Measurements from ENCODE around the gene DOCK10. TPM values are rescaled to one million over a fixed set of nuclear protein-coding genes. Genes with fewer than 3 reads are reported as not detected.

DOCK10 gene
- 199 and 205 TPM in 2 replicates for total RNA-seq

GRCh38 chr2:225041851-225042799 is at the start of gene DOCK10:
Gene DOCK10 (minus strand): TSS chr2:225042468. CDS start chr2:225042374, 94 bp downstream.
- intact Hi-C loops (cut with micrococcal nuclease) = loop anchor here (1.0 to 10.0 kb wide), 10 partner anchors 10 to 1795 kb away; partner anchors contain the start of genes CUL3, IRS1 and RHBDD1

GRCh38 chr2:225091336-225091735 is 49.1 kb upstream of the DOCK10 start:
- intact Hi-C loops (cut with micrococcal nuclease) = no loop called here

- intact Hi-C loops (cut with micrococcal nuclease) = no loop called here
Measured at GRCh38 chr2:225090746-225091145, 48.5 kb upstream of the DOCK10 start.

DNA sequence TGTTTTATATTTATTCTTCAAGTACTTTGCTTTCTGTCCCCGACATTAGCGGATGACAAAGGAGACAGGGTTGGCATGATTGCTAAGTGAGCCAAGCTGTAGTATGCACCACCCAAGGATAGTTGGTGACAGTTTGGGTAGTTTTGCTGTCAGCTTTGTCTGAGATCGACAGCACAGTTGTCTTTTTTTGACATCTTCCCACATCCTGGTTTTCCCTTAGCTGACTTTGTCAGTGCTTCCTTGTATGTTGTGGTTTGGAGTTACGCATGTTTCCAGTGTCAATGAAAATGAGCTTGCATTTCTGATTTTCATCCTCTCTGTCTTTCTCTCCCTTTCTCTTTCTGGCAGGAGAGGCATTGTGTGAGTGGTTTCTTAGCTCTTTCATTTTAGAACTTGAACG is 44.6 kb upstream of the DOCK10 start:
- intact Hi-C loops (cut with micrococcal nuclease) = no loop called here

DNA sequence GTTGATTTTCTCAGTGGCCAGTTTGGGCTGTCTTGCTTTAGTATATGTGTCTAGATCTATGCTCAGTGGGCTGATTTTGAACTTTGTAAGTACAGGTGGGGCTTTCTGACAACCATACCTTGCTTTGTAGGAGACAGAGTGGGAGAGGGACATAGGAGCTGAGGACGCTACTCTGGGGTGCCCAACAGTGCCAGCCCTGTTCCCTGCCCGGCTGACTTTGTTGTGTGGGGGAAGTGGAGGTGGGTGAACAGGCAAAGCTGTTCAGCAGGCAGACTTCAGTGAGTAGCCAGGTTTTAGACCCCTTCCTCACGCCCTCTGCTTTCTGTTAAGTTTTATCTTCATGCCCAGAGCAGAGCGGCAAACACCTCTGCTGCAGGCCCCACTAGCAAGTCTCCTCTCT is 44.2 kb upstream of the DOCK10 start:
- intact Hi-C loops (cut with micrococcal nuclease) = no loop called here

- intact Hi-C loops (cut with micrococcal nuclease) = no loop called here
Measured at GRCh38 chr2:225083276-225083675, 41.0 kb upstream of the DOCK10 start.

DNA sequence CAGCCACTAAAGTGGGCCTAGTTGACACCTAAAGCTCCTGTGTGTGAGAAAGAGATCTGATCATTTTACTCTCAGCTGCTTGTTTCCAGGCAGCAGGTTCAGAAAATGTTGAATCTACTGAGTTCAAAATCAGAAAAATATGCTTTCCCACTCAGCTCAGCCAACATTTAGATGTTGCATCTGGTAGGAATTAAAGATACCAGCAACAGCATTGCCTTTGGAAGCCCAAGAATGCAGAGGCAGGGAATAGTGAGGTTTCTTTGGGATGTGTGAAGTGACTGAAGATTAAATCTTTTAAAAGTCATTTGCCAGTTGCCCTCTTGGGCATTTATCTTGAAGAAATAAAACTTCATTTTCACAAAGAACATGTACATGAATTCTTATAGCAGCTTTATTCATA is 33.9 kb upstream of the DOCK10 start:
- intact Hi-C loops (cut with micrococcal nuclease) = no loop called here

- intact Hi-C loops (cut with micrococcal nuclease) = no loop called here
Measured at GRCh38 chr2:225074919-225075681, 32.8 kb upstream of the DOCK10 start.

DNA sequence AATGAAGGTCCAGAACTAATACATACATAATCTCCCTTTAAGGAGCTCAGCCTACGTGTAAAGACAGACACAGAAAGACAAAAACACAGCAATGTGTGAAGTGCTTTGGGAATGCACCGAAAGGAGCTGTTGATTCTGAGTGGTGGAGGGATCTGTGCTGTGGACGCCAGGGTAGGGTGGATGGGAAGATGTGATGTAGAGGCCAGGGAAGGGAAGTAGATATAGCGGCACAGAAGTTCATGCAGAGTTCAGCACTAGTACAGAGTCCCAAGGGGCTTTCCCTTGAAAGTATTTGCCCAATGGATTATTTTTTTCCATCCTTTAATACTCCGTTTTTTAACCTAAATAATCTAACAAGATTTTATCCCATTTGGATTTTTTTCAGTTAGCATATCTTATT is 32.1 kb upstream of the DOCK10 start:
- intact Hi-C loops (cut with micrococcal nuclease) = no loop called here

GRCh38 chr2:225073198-225073597 is 30.9 kb upstream of the DOCK10 start:
- intact Hi-C loops (cut with micrococcal nuclease) = no loop called here

- intact Hi-C loops (cut with micrococcal nuclease) = no loop called here
Measured at GRCh38 chr2:225072444-225072843, 30.2 kb upstream of the DOCK10 start.

DNA sequence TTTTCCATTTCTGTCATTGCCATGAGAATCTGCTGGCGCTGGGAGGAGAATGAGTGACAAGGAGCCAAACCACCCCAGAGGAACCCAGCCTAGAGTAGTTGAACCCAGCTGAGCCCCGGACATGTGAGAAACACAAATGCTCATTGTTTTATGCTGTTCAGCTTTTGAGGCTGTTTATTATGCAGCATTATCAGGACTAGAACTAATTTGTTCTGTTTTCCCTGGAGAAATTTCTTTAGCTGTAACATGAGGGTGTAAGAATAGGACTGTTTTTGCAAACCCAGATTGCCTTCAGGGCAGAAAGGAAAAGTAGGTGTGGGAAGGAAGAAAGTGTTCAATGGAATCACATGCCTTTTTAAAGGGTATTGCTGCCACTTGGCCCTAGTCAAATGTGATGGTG is 28.5 kb upstream of the DOCK10 start:
- intact Hi-C loops (cut with micrococcal nuclease) = no loop called here

DNA sequence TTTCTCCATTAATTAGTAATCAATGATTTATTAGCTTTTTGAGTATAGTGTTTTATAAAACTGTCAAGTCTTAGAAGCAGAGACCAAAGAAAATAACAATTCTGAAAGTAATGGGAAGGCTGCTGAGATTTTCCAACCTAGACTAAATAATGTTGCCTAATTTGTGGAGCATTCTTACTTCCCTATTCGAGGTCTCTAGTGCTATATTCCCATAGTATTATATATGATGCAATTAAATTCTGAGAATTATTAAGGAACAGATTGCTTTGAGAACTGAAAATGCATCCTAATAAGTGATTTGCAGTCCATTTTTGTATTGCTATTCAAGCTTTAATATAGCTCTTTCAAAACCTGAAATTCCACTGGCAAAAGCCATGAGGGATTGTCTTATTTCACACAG is 27.7 kb upstream of the DOCK10 start:
- intact Hi-C loops (cut with micrococcal nuclease) = loop anchor here (5.0 kb wide), 1 partner anchor 38 kb away; no protein-coding TSS in a partner anchor

DNA sequence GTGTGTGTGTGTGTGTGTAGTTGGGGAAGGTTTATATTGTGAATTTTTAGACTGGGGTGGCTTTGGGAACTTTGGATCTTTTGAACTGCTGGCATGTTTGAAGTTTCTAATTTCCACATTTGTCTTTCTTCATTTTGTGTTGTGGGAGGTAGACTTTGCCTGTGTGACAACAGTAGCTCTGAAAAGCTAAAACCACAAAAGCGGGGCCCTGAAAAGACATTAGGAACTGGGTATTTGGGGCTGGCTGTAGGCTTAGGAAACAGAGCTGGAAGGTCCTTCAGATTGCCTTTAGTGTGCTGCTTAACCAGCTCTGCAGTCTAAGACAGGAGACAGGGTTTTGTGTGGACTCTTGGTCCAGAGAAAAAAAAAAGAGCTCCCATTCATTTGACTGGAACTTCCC is 27.2 kb upstream of the DOCK10 start:
- intact Hi-C loops (cut with micrococcal nuclease) = loop anchor here (5.0 kb wide), 1 partner anchor 37 kb away; no protein-coding TSS in a partner anchor

GRCh38 chr2:225065882-225066281 is 23.6 kb upstream of the DOCK10 start:
- intact Hi-C loops (cut with micrococcal nuclease) = loop anchor here (5.0 kb wide), 1 partner anchor 34 kb away; no protein-coding TSS in a partner anchor

- intact Hi-C loops (cut with micrococcal nuclease) = loop anchor here (1.0 to 5.0 kb wide), 2 partner anchors 13 to 33 kb away; no protein-coding TSS in a partner anchor
Measured at GRCh38 chr2:225064928-225065327, 22.7 kb upstream of the DOCK10 start.

GRCh38 chr2:225064362-225064761 is 22.1 kb upstream of the DOCK10 start:
- intact Hi-C loops (cut with micrococcal nuclease) = loop anchor here (1.0 kb wide), 1 partner anchor 12 kb away; no protein-coding TSS in a partner anchor

DNA sequence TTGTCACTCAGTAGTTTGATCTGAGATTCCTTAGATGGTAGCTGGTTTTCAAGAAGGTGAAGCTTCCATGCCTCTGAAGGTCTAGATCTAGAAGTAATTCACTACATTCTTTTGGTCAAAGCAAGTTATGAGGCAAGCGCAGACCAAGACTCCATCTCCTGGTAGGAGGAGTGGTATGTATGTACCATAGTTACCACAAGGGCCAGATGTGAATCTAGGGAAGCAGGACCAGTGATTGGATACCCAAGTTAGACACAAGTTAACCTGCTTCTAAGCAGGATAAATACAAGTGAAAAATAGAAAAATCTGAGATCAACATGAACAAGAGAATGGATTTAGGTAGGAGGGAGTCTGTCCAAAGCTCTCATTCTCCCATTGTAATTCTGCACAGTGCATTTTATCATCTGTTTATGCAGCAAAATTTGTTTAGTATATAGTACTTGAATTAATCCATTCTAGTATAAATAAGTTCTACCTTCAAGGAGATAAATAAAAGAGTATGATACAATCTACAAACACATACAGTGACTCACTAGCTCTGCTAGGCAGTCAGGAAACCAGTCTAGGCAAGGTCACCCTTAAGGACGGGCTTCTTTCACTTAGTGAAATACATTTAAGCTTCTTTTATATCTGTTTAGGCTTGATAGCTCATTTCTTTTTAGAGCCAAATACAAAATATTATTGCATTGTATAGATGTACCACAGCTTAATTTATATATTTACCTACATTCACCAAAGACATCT is 14.2 kb upstream of the DOCK10 start:
- intact Hi-C loops (cut with micrococcal nuclease) = loop anchor here (2.0 to 10.0 kb wide), 3 partner anchors 16 to 1022 kb away; partner anchors contain the start of gene SERPINE2

- intact Hi-C loops (cut with micrococcal nuclease) = loop anchor here (2.0 to 10.0 kb wide), 3 partner anchors 15 to 1021 kb away; partner anchors contain the start of gene SERPINE2
Measured at GRCh38 chr2:225055714-225056113, 13.4 kb upstream of the DOCK10 start.

- intact Hi-C loops (cut with micrococcal nuclease) = loop anchor here (1.0 to 10.0 kb wide), 5 partner anchors 11 to 1018 kb away; partner anchors contain the start of gene SERPINE2
Measured at GRCh38 chr2:225052703-225053102, 10.4 kb upstream of the DOCK10 start.

- intact Hi-C loops (cut with micrococcal nuclease) = loop anchor here (10.0 kb wide), 1 partner anchor 1747 kb away; the partner anchor contains the start of gene IRS1
Measured at GRCh38 chr2:225047502-225047901, 5.2 kb upstream of the DOCK10 start.
